OCI-LY1 (cell line): ENCODE data around the gene FAM83D.

Experiments
- H2AFZ ChIP-seq: fragments of 200-600 bp; sonication (generic), shearing (Covaris generic); 2 replicates; pipeline ENCODE4 v1.6.0; 2014; ENCODE audit warnings: antibody characterized with exemption, mild to moderate bottlenecking, low read length
- H3F3A ChIP-seq: fragments of 200-600 bp; sonication (generic), shearing (Covaris generic); 2 replicates; pipeline ENCODE4 v1.6.0; 2014; ENCODE audit warnings: mild to moderate bottlenecking, antibody characterized with exemption, low read length, moderate library complexity; ENCODE audit not compliant: insufficient read depth
- H3K27ac ChIP-seq: fragments of 200-600 bp; sonication (generic); 2 replicates; pipeline ENCODE4 v1.5.1; 2014; ENCODE audit warnings: low read length, mixed run types, mild to moderate bottlenecking, low read depth; ENCODE audit not compliant: poor library complexity, severe bottlenecking
- H3K27me3 ChIP-seq: fragments of 200-600 bp; sonication (generic); 2 replicates; pipeline ENCODE4 v1.6.0; 2014; ENCODE audit warnings: antibody characterized with exemption, mild to moderate bottlenecking, low read length, moderate library complexity; ENCODE audit not compliant: insufficient read depth
- H3K36me3 ChIP-seq: fragments of 200-600 bp; sonication (generic); 2 replicates; pipeline ENCODE4 v1.6.1; 2014; ENCODE audit warnings: mild to moderate bottlenecking, antibody characterized with exemption, low read length, moderate library complexity, mixed read lengths; ENCODE audit not compliant: insufficient read depth
- H3K4me1 ChIP-seq: fragments of 200-600 bp; sonication (generic); 2 replicates; pipeline ENCODE4 v1.5.1; 2014; ENCODE audit warnings: mild to moderate bottlenecking, low read length, moderate library complexity; ENCODE audit not compliant: insufficient read depth, severe bottlenecking
- H3K4me2 ChIP-seq: fragments of 200-600 bp; sonication (generic), shearing (Covaris generic); 2 replicates; pipeline ENCODE4 v1.6.1; 2014; ENCODE audit warnings: low read length
- H3K4me3 ChIP-seq: fragments of 200-600 bp; sonication (generic); 2 replicates; pipeline ENCODE4 v1.5.1; 2014; ENCODE audit warnings: low read length, low read depth, mild to moderate bottlenecking, mixed read lengths; ENCODE audit not compliant: poor library complexity, severe bottlenecking
- H3K79me2 ChIP-seq: fragments of 200-600 bp; shearing (Covaris generic); 2 replicates; pipeline ENCODE4 v1.6.1; 2016; ENCODE audit warnings: mixed run types, low read length, mixed read lengths; ENCODE audit not compliant: insufficient read depth
- H3K9ac ChIP-seq: fragments of 200-600 bp; sonication (generic), shearing (Covaris generic); 2 replicates; pipeline ENCODE4 v1.6.1; 2014; ENCODE audit warnings: mild to moderate bottlenecking, low read length, mixed read lengths
- H3K9me2 ChIP-seq: fragments of 200-600 bp; sonication (generic), shearing (Covaris generic); 2 replicates; pipeline ENCODE4 v1.6.1; 2014; ENCODE audit warnings: low read depth, mild to moderate bottlenecking, low read length, mixed read lengths
- H3K9me3 ChIP-seq: fragments of 200-600 bp; shearing (Covaris generic); 2 replicates; pipeline ENCODE4 v1.6.1; 2014; ENCODE audit warnings: low read length, mixed read lengths
- H4K20me1 ChIP-seq: fragments of 200-600 bp; sonication (generic), shearing (Covaris generic); 2 replicates; pipeline ENCODE4 v1.6.0; 2016; ENCODE audit warnings: mild to moderate bottlenecking, low read length; ENCODE audit not compliant: insufficient read depth
- CTCF ChIP-seq: fragments of 200-600 bp; sonication (generic), shearing (Covaris generic); IDR thresholded peaks from 2 replicates; pipeline ENCODE4 v1.5.1; 2017; ENCODE audit warnings: mild to moderate bottlenecking, antibody characterized with exemption, low read length, moderate library complexity, mixed read lengths
- EZH2 ChIP-seq: fragments of 200-600 bp; sonication (generic), shearing (Covaris generic); IDR thresholded peaks from 2 replicates; pipeline ENCODE4 v1.8.0; 2017; ENCODE audit warnings: borderline replicate concordance, mixed run types, mild to moderate bottlenecking, antibody characterized with exemption, low read length, moderate library complexity, mixed read lengths

FAM83D gene

DNA sequence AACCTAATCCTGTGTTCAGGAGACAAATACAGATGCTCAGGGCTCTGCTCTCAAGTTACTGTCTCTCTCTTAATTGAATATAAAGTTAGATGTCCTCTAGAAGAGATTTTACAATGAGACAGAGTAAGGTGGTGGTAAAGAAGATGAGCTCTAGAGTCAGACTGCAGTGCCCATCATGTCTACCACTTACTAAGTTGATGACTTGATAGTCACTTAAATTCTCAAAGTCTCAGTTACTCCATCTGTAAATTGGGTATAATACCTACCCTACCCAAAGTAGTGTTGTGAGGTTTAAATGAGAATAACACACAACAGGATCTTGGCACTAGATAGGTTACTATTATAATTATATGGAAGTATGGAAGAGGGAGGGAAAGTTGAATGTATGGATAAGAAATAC lies 37.5 kb downstream of the FAM83D start:
- no peak overlapping the region for H2AFZ ChIP-seq
- H3K4me1 ChIP-seq = peaks cover 24% of the 10 kb centered on the region
- no peaks in the 10 kb centered on the region for H3K9me2 ChIP-seq
- peaks cover 11% of the 10 kb centered on the region; the same call in 1 of the 2 replicates for H3K36me3 ChIP-seq
- H3K9me3 ChIP-seq = no peaks in the 10 kb centered on the region
- no peaks in the 10 kb centered on the region for H4K20me1 ChIP-seq
- no peak for TF ChIP-seq EZH2
- no peak for TF ChIP-seq CTCF
- H3F3A ChIP-seq = peaks cover 3% of the 10 kb centered on the region; the same call in 1 of the 2 replicates
- H3K79me2 ChIP-seq = peaks cover 8% of the 10 kb centered on the region
- no peak overlapping the region for H3K27ac ChIP-seq
- H3K4me2 ChIP-seq = no peak overlapping the region; the same call in 1 of the 2 replicates
- no peak overlapping the region; the same call in 1 of the 2 replicates for H3K9ac ChIP-seq
- H3K27me3 ChIP-seq = no peaks in the 10 kb centered on the region
- H3K4me3 ChIP-seq = no peak overlapping the region

DNA sequence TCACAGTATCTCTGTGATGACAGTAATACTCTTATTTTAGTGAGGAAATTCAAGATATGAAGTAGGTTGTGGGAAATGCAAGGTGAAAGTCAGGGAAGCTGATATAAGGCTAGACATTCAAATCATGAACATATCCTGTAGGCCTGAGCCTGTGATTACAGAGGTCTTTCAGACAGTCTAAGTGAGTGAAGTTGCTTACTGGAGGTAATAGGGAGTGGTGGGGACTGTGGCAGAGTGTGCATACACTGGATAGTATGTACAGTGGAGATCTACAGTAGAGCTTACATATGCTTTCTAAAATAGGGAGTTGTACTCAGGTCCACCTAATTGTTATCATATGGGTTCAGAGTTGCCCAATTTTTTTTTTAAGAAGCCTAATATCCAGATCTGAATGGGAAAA lies 39.0 kb downstream of the FAM83D start:
- Histone ChIP-seq H2AFZ (no peak overlapping the region), H3K9ac (no peak overlapping the region), H4K20me1 (no peaks in the 10 kb centered on the region), H3K27me3 (no peaks in the 10 kb centered on the region), H3K4me3 (no peak overlapping the region), H3K9me2 (no peaks in the 10 kb centered on the region), H3F3A (0 out of 2 replicates have a peak, but pooled peaks cover 3% of the 10 kb centered on the region), H3K4me2 (no peak overlapping the region), H3K27ac (no peak overlapping the region), H3K79me2 (peaks cover 8% of the 10 kb centered on the region), H3K36me3 (peaks cover 25% of the 10 kb centered on the region; the same call in 1 of the 2 replicates), H3K4me1 (peaks cover 24% of the 10 kb centered on the region), H3K9me3 (no peaks in the 10 kb centered on the region)
- TF ChIP-seq CTCF (no peak), EZH2 (no peak)

GRCh38 chr20:38968090-38968489 lies 41.9 kb downstream of the FAM83D start:
- TF ChIP-seq EZH2 = no peak
- TF ChIP-seq CTCF = no peak
- Histone ChIP-seq H2AFZ (no peak overlapping the region), H4K20me1 (no peaks in the 10 kb centered on the region), H3K79me2 (peaks cover 2% of the 10 kb centered on the region), H3F3A (no peaks in the 10 kb centered on the region), H3K27me3 (no peaks in the 10 kb centered on the region), H3K9ac (no peak overlapping the region), H3K9me3 (no peaks in the 10 kb centered on the region), H3K36me3 (peaks cover 42% of the 10 kb centered on the region; the same call in 1 of the 2 replicates), H3K27ac (no peak overlapping the region), H3K4me3 (no peak overlapping the region), H3K9me2 (no peaks in the 10 kb centered on the region), H3K4me1 (peaks cover 12% of the 10 kb centered on the region), H3K4me2 (no peak overlapping the region)
